ENCODE data around the gene LYVE1.

Gene LYVE1

GRCh38 chr11:10556590-10556989 is 11.9 kb downstream of the LYVE1 start:
- no peak for DNase-seq

- no peak for DNase-seq
These were observed 16.6 kb downstream of the LYVE1 start for GRCh38 chr11:10551845-10552352.

- no peak for DNase-seq
These were observed 17.2 kb downstream of the LYVE1 start for GRCh38 chr11:10551290-10551592.

GRCh38 chr11:10550503-10551289 is 17.8 kb downstream of the LYVE1 start:
- DNase-seq: no peak

- DNase-seq: peak; percentile 64
These were observed 23.7 kb downstream of the LYVE1 start for GRCh38 chr11:10544491-10545465.

- no peak for DNase-seq
These were observed 24.7 kb downstream of the LYVE1 start for GRCh38 chr11:10543782-10544181.

GRCh38 chr11:10542776-10543175 is 25.7 kb downstream of the LYVE1 start:
- no peak for DNase-seq

GRCh38 chr11:10541561-10541930 is 26.9 kb downstream of the LYVE1 start:
- no peak for DNase-seq

GRCh38 chr11:10540915-10541560 is 27.4 kb downstream of the LYVE1 start, which contains the start of gene RNF141:
Gene RNF141 (minus strand): TSS chr11:10541187. CDS start chr11:10534158, 7,029 bp downstream.
- DNase-seq: peak; percentile 97

GRCh38 chr11:10540546-10540914 is 27.9 kb downstream of the LYVE1 start:
- no peak for DNase-seq

GRCh38 chr11:10539339-10539738 is 29.1 kb downstream of the LYVE1 start:
- no peak for DNase-seq

GRCh38 chr11:10538924-10539323 is 29.5 kb downstream of the LYVE1 start:
- no peak for DNase-seq

- peak; percentile 56 for DNase-seq
These were observed 30.9 kb downstream of the LYVE1 start for GRCh38 chr11:10537600-10537999.

- DNase-seq: peak; percentile 31
These were observed 34.1 kb downstream of the LYVE1 start for GRCh38 chr11:10534316-10534715.

GRCh38 chr11:10533323-10533722 is 35.1 kb downstream of the LYVE1 start:
- DNase-seq: no peak

GRCh38 chr11:10532526-10532925 is 35.9 kb downstream of the LYVE1 start:
- DNase-seq: peak; percentile 19

- no peak for DNase-seq
These were observed 39.2 kb downstream of the LYVE1 start for GRCh38 chr11:10529279-10529678.

- no peak for DNase-seq
These were observed 40.3 kb downstream of the LYVE1 start for GRCh38 chr11:10528121-10528520.

- no peak for DNase-seq
These were observed 41.2 kb downstream of the LYVE1 start for GRCh38 chr11:10526974-10527918.

- DNase-seq: no peak
These were observed 44.0 kb downstream of the LYVE1 start for GRCh38 chr11:10524471-10524870.

- DNase-seq: no peak
These were observed 45.5 kb downstream of the LYVE1 start for GRCh38 chr11:10522921-10523320.

- DNase-seq: no peak
These were observed 46.2 kb downstream of the LYVE1 start for GRCh38 chr11:10522276-10522675.
